Upper lobe of right lung (tissue), 1 donor: ENCODE results near the gene COQ8A. TPM values are rescaled to one million over a fixed set of nuclear protein-coding genes. Genes with fewer than 3 reads are reported as not detected.

ENCODE experiments used
- ATAC-seq: fragments of 200-7000 bp; cut with Tn5 transposase; one replicate; pipeline ENCODE4 v1.9.1; 2020; ENCODE audit warnings: mild to moderate bottlenecking, moderate library complexity
- DNase-seq: peaks from one replicate; pipeline ENCODE4 v3.0.0-alpha.2; 2020
- H3K27ac ChIP-seq: fragments of 200-600 bp; one replicate; pipeline ENCODE4 v1.8.0; 2022
- H3K27me3 ChIP-seq: fragments of 200-600 bp; one replicate; pipeline ENCODE4 v1.8.0; 2022; ENCODE audit warnings: mild to moderate bottlenecking
- H3K36me3 ChIP-seq: fragments of 200-600 bp; one replicate; pipeline ENCODE4 v1.8.0; 2022
- H3K4me1 ChIP-seq: fragments of 200-600 bp; one replicate; pipeline ENCODE4 v1.8.0; 2022
- H3K4me3 ChIP-seq: fragments of 200-600 bp; one replicate; pipeline ENCODE4 v1.8.0; 2022; ENCODE audit warnings: mild to moderate bottlenecking
- H3K9me3 ChIP-seq: fragments of 200-600 bp; one replicate; pipeline ENCODE4 v1.8.0; 2022
- intact Hi-C: fragments of 100-400 bp; cut with DNase I; formaldehyde crosslinking; loops from one replicate; pipeline ENCODE4 v1.11.0; 2022
- total RNA-seq: library from RNA; stranded (reverse); fragmentation: NEBNext Ultra II Directional; extraction: Animal tissue kit (Norgen Biotek cat#: 25700); gene quantifications from one replicate; pipeline ENCODE4 v1.2.1, GENCODE V29; 2021
- TF ChIP-seq, protein P1 (sequence below): fragments of 200-600 bp; IDR thresholded peaks from one replicate; pipeline ENCODE4 v1.8.0; 2022; ENCODE audit warnings: antibody characterized with exemption
- donor health status: DM: no; HTN: yes; CAD: no; lungs with severe emphysema.

Gene COQ8A
- total RNA-seq, 1 donor from 2014 or later = 30.6 TPM

DNA sequence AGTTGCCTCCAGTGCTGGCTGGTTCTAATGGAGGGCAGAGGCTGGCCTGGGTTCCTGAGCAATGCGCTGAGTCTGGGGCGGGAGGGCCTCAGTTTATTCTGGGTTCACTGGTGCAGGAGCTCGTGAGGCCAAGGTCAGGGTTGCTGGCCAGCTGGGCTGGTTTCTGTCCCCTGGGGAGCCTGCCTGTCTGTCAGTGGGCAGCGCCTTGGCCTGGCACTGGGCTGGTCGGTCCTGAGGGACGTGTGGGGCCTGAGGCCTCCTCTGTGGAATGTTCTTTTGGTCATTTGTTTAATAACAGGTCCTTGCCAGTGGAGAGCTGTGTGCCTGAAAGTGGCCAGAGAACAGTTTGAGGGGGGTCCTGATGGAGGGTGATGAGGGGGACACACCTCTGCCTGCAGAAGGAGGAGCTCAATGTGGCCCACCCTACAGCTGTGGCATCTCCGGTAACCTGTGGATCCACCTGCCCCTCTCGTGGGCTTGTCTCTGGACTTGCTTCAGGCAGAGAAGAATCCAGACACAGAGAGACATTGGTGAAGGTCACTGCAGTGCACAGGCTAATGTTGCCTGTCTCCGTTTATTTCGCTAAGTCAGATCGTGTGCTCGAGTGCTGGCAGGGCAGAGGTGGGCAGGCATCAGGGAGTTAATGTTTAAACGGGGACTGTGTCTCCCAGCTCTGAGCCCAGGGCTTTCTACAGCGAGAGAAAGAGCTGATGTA, 34.6 kb downstream of the COQ8A start:
- no peaks in the 10 kb centered on the region for H3K27me3 ChIP-seq
- ATAC-seq = peak; percentile 43
- TF ChIP-seq, protein P1, sequence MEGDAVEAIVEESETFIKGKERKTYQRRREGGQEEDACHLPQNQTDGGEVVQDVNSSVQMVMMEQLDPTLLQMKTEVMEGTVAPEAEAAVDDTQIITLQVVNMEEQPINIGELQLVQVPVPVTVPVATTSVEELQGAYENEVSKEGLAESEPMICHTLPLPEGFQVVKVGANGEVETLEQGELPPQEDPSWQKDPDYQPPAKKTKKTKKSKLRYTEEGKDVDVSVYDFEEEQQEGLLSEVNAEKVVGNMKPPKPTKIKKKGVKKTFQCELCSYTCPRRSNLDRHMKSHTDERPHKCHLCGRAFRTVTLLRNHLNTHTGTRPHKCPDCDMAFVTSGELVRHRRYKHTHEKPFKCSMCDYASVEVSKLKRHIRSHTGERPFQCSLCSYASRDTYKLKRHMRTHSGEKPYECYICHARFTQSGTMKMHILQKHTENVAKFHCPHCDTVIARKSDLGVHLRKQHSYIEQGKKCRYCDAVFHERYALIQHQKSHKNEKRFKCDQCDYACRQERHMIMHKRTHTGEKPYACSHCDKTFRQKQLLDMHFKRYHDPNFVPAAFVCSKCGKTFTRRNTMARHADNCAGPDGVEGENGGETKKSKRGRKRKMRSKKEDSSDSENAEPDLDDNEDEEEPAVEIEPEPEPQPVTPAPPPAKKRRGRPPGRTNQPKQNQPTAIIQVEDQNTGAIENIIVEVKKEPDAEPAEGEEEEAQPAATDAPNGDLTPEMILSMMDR = no peak
- intact Hi-C loops = no loop called here
- no peak overlapping the region for H3K4me3 ChIP-seq
- H3K4me1 ChIP-seq = peaks cover 22% of the 10 kb centered on the region
- DNase-seq = no peak
- H3K36me3 ChIP-seq = peaks cover 10% of the 10 kb centered on the region
- no peaks in the 10 kb centered on the region for H3K9me3 ChIP-seq
- H3K27ac ChIP-seq = peak overlapping the region; percentile 79

DNA sequence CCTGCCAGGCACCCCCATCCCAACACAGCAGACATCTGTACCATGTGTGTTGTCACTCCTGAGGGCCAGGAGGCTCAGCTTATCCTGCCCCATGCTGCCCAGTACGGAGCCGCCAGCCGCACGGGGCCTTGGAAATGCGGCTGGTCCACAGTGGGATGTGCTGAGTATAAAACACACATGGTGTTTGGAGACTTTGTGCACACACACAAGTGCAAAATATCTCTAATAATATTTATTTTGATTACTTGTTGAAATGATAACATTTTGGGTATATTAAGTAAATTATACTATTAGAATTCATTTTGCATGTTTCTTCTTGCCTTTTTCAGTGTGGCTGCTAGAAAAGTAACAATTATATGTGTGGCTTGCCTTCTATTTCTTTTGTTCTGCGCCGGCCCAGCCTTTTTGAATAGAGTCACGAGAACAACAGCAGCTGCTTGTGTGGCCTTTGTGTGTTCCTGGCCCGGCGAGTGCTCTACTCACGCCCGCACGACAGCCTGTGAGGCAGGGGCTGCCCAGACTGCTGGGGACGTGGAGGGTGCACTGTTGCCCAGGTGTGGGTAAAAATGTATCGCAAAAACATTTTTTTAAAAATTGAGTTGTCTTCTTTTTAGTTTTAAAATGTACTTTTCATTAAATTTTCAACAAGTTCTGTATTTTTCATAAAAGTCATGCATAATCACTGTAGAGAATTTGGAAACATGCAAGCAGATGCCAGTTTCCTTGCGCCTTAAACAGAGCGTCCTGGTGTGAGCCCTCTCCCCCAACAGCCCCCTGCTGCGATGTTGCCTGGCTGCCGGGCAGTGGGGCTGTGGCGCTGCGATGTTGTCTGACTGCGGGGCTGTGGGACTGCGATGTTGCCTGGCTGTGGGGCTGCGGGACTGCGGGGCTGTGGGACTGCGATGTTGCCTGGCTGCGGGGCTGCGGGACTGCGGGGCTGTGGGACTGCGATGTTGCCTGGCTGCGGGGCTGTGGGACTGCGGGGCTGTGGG, 35.5 kb downstream of the COQ8A start:
- Histone ChIP-seq H3K27ac (no peak overlapping the region), H3K4me3 (no peak overlapping the region), H3K9me3 (no peaks in the 10 kb centered on the region), H3K36me3 (peaks cover 2% of the 10 kb centered on the region), H3K4me1 (peaks cover 22% of the 10 kb centered on the region), H3K27me3 (no peaks in the 10 kb centered on the region)
- intact Hi-C loops = no loop called here
- no peak for ATAC-seq
- TF ChIP-seq, protein P1 = no peak
- DNase-seq = no peak

- Histone ChIP-seq H3K36me3 (no peaks in the 10 kb centered on the region), H3K4me1 (peaks cover 22% of the 10 kb centered on the region), H3K27ac (no peak overlapping the region), H3K27me3 (no peaks in the 10 kb centered on the region), H3K9me3 (no peaks in the 10 kb centered on the region), H3K4me3 (no peak overlapping the region)
- DNase-seq (no peak), ATAC-seq (no peak)
- TF ChIP-seq, protein P1 = no peak
- intact Hi-C loops = no loop called here
These were observed 36.3 kb downstream of the COQ8A start for GRCh38 chr1:226976276-226976977.

GRCh38 chr1:226976978-226977642, 37.0 kb downstream of the COQ8A start:
- no peaks in the 10 kb centered on the region for H3K36me3 ChIP-seq
- peaks cover 22% of the 10 kb centered on the region for H3K4me1 ChIP-seq
- no peak overlapping the region for H3K4me3 ChIP-seq
- TF ChIP-seq, protein P1 = no peak
- H3K27me3 ChIP-seq = no peaks in the 10 kb centered on the region
- no peaks in the 10 kb centered on the region for H3K9me3 ChIP-seq
- intact Hi-C loops = no loop called here
- DNase-seq (peak; percentile 31), ATAC-seq (no peak)
- H3K27ac ChIP-seq = no peak overlapping the region
